B cell (primary cell): Measurements from ENCODE around the gene PALLD. TPM values are rescaled to one million over a fixed set of nuclear protein-coding genes. Genes with fewer than 3 reads are reported as not detected.

Experiments
- ATAC-seq: fragments of 200-7000 bp; cut with Tn5 transposase; one replicate; pipeline ENCODE4 v1.10.0; 2021; ENCODE audit warnings: low read depth, mild to moderate bottlenecking, moderate number of reproducible peaks, moderate library complexity
- CTCF ChIA-PET: fragments of 350-600 bp; sonication (Branson Sonifier 250); formaldehyde crosslinking; loops from one replicate; lab custom pipeline; 2021; ENCODE audit warnings: antibody characterized with exemption, inconsistent platforms; lab: Charles Lee
- POLR2A ChIA-PET: fragments of 350-600 bp; sonication (Branson Sonifier 250); formaldehyde crosslinking; loops from one replicate; lab custom pipeline; 2021; ENCODE audit warnings: antibody characterized with exemption; lab: Charles Lee
- DNase-seq: peaks from one replicate; pipeline ENCODE4 v3.0.0; 2013
- H2AFZ ChIP-seq: 2 replicates; pipeline ENCODE4 v1.6.1; 2012; ENCODE audit warnings: mild to moderate bottlenecking, low read depth, low read length; ENCODE audit not compliant: insufficient read depth, poor library complexity, severe bottlenecking
- H3K27ac ChIP-seq, 2 donors: 1 replicate in 1 of 2; 2 replicates in 1 of 2; pipeline ENCODE4 v1.5.1; 2012 to 2013; ENCODE audit warnings: low read length in 2 of 2, mild to moderate bottlenecking in 2 of 2, moderate library complexity in 1 of 2
- H3K27me3 ChIP-seq, 4 experiments: fragments of 200-600 bp in 1 of 4; sonication (generic) in 1 of 4; replicated peaks in 1 of 4; 1 replicate in 2 of 4; 2 replicates in 2 of 4; pipeline versions ENCODE4 v1.6.1 to v1.7.0; 2013 to 2016; ENCODE audit warnings: low read length in 3 of 4, mild to moderate bottlenecking in 2 of 4, mixed read lengths in 1 of 4, moderate library complexity in 1 of 4; ENCODE audit not compliant: insufficient read depth in 4 of 4, control insufficient read depth in 3 of 4; ENCODE audit errors: control extremely low read depth in 1 of 4
- H3K36me3 ChIP-seq, 2 experiments: replicated peaks in 1 of 2; 1 replicate in 1 of 2; 2 replicates in 1 of 2; pipeline versions ENCODE4 v1.6.1 to v1.7.1; 2013; ENCODE audit warnings: low read length in 1 of 2; ENCODE audit not compliant: insufficient read depth in 2 of 2, control insufficient read depth in 1 of 2; ENCODE audit errors: control extremely low read depth in 1 of 2, extremely low read depth in 1 of 2
- H3K4me1 ChIP-seq, 2 donors: fragments of 200-600 bp in 1 of 2; sonication (generic) in 1 of 2; 1 replicate in 1 of 2; 2 replicates in 1 of 2; pipeline versions ENCODE4 v1.5.1 to v1.6.1; 2013 to 2017; ENCODE audit warnings: low read length in 2 of 2; ENCODE audit not compliant: control insufficient read depth in 2 of 2, insufficient read depth in 2 of 2
- H3K4me2 ChIP-seq: replicated peaks from 2 replicates; pipeline ENCODE3; 2012; ENCODE audit warnings: mild to moderate bottlenecking, low read depth, low read length; ENCODE audit not compliant: poor library complexity, severe bottlenecking
- H3K4me3 ChIP-seq, 5 experiments: fragments of 200-600 bp in 1 of 5; sonication (generic) in 1 of 5; 1 replicate in 3 of 5; 2 replicates in 2 of 5; pipeline versions ENCODE4 v1.5.1 to v1.7.0; 2011 to 2016; ENCODE audit warnings: low read length in 4 of 5, mild to moderate bottlenecking in 4 of 5, low read depth in 2 of 5, control low read depth in 1 of 5, moderate library complexity in 1 of 5; ENCODE audit not compliant: insufficient read depth in 1 of 5; ENCODE audit errors: control extremely low read depth in 1 of 5, extremely low read depth in 1 of 5
- H3K79me2 ChIP-seq: fragments of 200-600 bp; sonication (generic); one replicate; pipeline ENCODE4 v1.6.0; 2016; ENCODE audit warnings: low read length; ENCODE audit not compliant: control insufficient read depth, insufficient read depth
- H3K9ac ChIP-seq: fragments of 200-600 bp; sonication (generic); 2 replicates; pipeline ENCODE4 v1.6.1; 2017; ENCODE audit warnings: mild to moderate bottlenecking, low read length, moderate library complexity
- H3K9me3 ChIP-seq, 3 donors: one replicate each; pipeline versions ENCODE4 v1.6.1 to v1.7.1; 2013; ENCODE audit warnings: low read length in 2 of 3; ENCODE audit not compliant: control insufficient read depth in 2 of 3, insufficient read depth in 1 of 3; ENCODE audit errors: control extremely low read depth in 1 of 3
- H4K20me1 ChIP-seq: 2 replicates; pipeline ENCODE4 v1.6.0; 2012; ENCODE audit warnings: mild to moderate bottlenecking, low read length; ENCODE audit not compliant: insufficient read depth, control insufficient read depth, poor library complexity, severe bottlenecking
- H3K27ac Mint-ChIP-seq: one replicate; pipeline ENCODE4 v1.8.0; 2021; ENCODE audit warnings: mixed read lengths
- H3K27me3 Mint-ChIP-seq: one replicate; pipeline ENCODE4 v1.8.0; 2021; ENCODE audit warnings: mixed read lengths
- H3K4me1 Mint-ChIP-seq: one replicate; pipeline ENCODE4 v1.8.0; 2021; ENCODE audit warnings: mixed read lengths
- H3K4me3 Mint-ChIP-seq: one replicate; pipeline ENCODE4 v1.8.0; 2021; ENCODE audit warnings: mixed read lengths
- H3K9me3 Mint-ChIP-seq: one replicate; pipeline ENCODE4 v1.8.0; 2022; ENCODE audit warnings: mixed read lengths; ENCODE audit not compliant: insufficient read depth
- EZH2 ChIP-seq: IDR thresholded peaks from 2 replicates; pipeline ENCODE4 v1.6.1; 2012; ENCODE audit warnings: borderline replicate concordance, low read depth, mild to moderate bottlenecking, moderate library complexity, low read length; ENCODE audit not compliant: insufficient read depth, poor library complexity, severe bottlenecking
- WGBS: methylation state at CpG from one replicate; pipeline ENCODE4 v1.1.5; 2013; ENCODE audit warnings: missing lambda C conversion rate; ENCODE audit not compliant: insufficient coverage; 5-methylcytosine and 5-hydroxymethylcytosine counted together
- intact Hi-C: fragments of 100-400 bp; cut with micrococcal nuclease; formaldehyde crosslinking; loops from one replicate; pipeline ENCODE4 v1.10.0; 2022
- polyA plus RNA-seq: library from polyadenylated mRNA; depleted of rRNA; stranded (reverse); fragments of >200 nt; gene quantifications from 2 replicates; pipeline ENCODE4 v1.2.3, GENCODE V29; 2012
- total RNA-seq, 2 donors: library from RNA; stranded (reverse); fragments of 120-200 nt in 1 of 2; gene quantifications; 1 replicate in 1 of 2; 2 replicates in 1 of 2; pipeline versions ENCODE4 v1.2.3 to v1.2.4, GENCODE V29; 2013 to 2022
- TF ChIP-seq, protein P1 (sequence below): fragments of 200-600 bp; IDR thresholded peaks from one replicate; pipeline ENCODE4 v1.8.0; 2022; ENCODE audit warnings: antibody characterized with exemption, mild to moderate bottlenecking

PALLD gene
- total and polyA plus RNA-seq, 2 donors (not counting 1 experiment from before 2014, with no cell fraction given): 0.63 to 0.71 TPM

DNA sequence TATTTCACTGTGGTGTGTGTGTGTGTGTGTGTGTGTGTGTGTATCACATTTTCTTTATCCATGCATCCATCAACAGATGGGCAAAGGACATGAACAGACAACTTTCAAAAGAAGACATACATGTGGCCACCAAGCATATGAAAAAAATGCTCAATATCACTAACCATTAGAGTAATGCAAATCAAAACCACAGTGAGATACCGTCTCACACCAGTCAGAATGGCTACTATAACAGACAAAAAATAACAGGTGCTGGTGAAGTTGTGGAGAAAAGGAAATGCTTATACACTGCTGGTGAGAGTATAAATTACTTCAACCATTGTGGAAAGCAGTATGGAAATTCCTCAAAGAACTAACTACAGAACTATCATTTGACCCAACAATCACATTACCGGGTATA is 83.4 kb downstream of the PALLD start:
- no peaks in the 10 kb centered on the region for H3K9me3 ChIP-seq
- no peak for TF ChIP-seq EZH2
- TF ChIP-seq, protein P1, sequence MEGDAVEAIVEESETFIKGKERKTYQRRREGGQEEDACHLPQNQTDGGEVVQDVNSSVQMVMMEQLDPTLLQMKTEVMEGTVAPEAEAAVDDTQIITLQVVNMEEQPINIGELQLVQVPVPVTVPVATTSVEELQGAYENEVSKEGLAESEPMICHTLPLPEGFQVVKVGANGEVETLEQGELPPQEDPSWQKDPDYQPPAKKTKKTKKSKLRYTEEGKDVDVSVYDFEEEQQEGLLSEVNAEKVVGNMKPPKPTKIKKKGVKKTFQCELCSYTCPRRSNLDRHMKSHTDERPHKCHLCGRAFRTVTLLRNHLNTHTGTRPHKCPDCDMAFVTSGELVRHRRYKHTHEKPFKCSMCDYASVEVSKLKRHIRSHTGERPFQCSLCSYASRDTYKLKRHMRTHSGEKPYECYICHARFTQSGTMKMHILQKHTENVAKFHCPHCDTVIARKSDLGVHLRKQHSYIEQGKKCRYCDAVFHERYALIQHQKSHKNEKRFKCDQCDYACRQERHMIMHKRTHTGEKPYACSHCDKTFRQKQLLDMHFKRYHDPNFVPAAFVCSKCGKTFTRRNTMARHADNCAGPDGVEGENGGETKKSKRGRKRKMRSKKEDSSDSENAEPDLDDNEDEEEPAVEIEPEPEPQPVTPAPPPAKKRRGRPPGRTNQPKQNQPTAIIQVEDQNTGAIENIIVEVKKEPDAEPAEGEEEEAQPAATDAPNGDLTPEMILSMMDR: no peak
- H3K4me2 ChIP-seq: no peak overlapping the region
- no peak overlapping the region for H2AFZ ChIP-seq
- H3K27me3 Mint-ChIP-seq: peaks cover 10% of the 10 kb centered on the region
- CTCF ChIA-PET: no interaction called here
- no peaks in the 10 kb centered on the region for H3K4me1 Mint-ChIP-seq
- intact Hi-C loops: no loop called here
- H4K20me1 ChIP-seq: no peaks in the 10 kb centered on the region
- peaks cover 5% of the 10 kb centered on the region for H3K9me3 Mint-ChIP-seq
- H3K4me1 ChIP-seq: no peaks in the 10 kb centered on the region
- no CpG with 5 or more reads among the region's 2 CpGs for WGBS
- no peaks in the 10 kb centered on the region for H3K27me3 ChIP-seq
- H3K4me3 Mint-ChIP-seq: no peak overlapping the region
- no peak for DNase-seq
- H3K79me2 ChIP-seq: no peaks in the 10 kb centered on the region
- no peak overlapping the region for H3K27ac Mint-ChIP-seq
- H3K4me3 ChIP-seq: no peak overlapping the region
- no peak overlapping the region for H3K27ac ChIP-seq
- no peaks in the 10 kb centered on the region for H3K36me3 ChIP-seq
- POLR2A ChIA-PET: no interaction called here
- no peak overlapping the region for H3K9ac ChIP-seq
- ATAC-seq: no peak

DNA sequence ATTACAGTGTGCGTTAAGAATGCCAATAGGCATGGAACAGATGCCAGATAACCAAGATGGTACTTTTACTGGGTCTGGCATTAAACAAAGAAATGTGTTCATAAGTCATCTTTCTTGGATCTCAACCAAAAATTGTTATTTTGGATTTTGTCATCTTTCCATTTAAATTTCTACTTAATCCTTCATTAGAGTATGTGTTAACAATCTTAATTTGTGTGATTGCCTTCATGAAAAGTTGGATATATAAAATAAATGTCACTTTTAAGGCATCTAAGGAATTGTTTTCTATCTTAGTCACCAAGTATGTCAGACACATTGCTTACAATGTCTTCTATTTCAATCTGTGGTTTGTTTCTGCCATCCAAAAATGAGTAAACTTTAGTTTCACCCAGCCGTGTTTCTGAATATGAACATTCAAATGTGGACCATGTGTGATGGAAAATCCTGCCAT is 87.5 kb downstream of the PALLD start:
- intact Hi-C loops: no loop called here
- Histone ChIP-seq H3K9ac (no peak overlapping the region), H3K4me1 (no peaks in the 10 kb centered on the region), H3K4me2 (no peak overlapping the region), H2AFZ (no peak overlapping the region), H3K36me3 (no peaks in the 10 kb centered on the region), H3K27me3 (no peaks in the 10 kb centered on the region), H4K20me1 (no peaks in the 10 kb centered on the region), H3K27ac (no peak overlapping the region), H3K4me3 (no peak overlapping the region), H3K79me2 (no peaks in the 10 kb centered on the region), H3K9me3 (no peaks in the 10 kb centered on the region)
- Mint-ChIP-seq H3K27me3 (peaks cover 12% of the 10 kb centered on the region), H3K4me1 (no peaks in the 10 kb centered on the region), H3K9me3 (peaks cover 5% of the 10 kb centered on the region), H3K27ac (no peak overlapping the region), H3K4me3 (no peak overlapping the region)
- TF ChIP-seq, protein P1: no peak
- TF ChIP-seq EZH2: no peak
- DNase-seq (no peak), ATAC-seq (no peak)
- CTCF ChIA-PET: no interaction called here
- POLR2A ChIA-PET: no interaction called here
- WGBS: no CpG with 5 or more reads among the region's 2 CpGs
